ENCODE measurements around the gene RTN4RL2.
"Not testable (repeated sequence)": the region's sequence is repeated elsewhere in the genome, so short reads cannot be mapped to it uniquely, and the experiment has no call there.

The RTN4RL2 gene

DNA sequence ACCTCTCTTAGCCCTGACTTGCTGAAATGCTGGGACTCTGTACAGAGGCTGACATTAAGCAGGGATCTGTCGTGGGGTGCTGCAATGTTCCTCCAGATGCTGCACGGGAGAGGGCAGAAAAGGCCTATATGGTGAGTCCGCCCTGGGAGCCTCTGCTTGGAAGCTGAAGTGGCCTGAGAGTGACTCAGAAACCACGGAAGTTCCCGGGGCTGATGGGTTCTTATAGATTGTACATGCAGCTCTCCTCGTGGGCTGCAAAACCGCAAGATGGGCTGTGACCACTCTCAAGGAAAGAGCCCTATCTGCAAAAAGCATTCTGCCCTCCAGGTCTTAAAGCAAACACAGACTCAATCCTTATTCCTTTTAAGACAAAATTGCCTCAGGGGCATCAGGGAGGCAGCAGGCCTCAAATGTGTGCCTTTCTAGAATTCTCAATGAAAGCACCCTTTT, 27.6 kb upstream of the RTN4RL2 start:
- no peak for DNase-seq (ENCODE audit: low read depth)

DNA sequence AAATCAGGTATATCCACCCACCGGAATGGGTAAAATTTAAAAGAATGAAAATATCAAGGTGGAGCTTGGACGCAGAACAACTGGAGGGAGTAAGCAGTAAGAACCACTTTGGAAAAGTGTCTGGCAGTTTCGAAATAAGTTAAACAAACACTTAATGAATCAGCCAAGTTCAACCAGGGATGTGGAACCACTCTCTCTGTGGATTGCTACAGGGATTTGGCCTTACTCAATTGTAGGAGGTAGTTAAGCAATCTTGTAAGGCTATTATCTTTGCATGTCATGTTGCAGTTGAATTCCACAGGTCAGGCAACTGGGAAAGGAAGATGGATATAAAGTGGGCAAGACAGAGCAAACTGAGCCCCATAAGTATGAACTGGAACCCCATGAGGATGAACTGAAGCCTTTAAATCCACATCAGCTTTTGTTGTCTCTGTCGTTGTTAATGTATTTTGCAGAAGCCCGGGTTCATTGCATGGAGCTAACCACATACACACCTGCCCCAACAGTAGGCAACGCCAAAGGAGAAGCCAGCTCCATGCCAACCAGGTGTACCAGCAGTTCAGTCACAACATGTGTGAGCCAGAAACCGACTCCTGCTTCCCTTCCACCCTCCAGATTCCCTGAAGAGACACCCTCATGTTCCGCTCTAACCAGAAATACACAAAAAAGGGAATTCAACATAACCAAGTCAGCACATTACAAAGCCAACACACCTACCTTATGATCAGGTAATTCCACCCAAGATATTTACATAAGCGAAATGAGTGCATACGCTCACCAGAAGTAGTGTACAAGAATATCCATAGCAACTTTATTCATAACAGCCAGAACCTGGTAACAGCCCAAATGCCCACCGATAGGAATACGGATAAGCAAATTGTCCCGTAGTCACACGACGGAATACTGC, 25.4 kb upstream of the RTN4RL2 start:
- DNase-seq (ENCODE audit: low read depth) = peak; percentile 92

DNA sequence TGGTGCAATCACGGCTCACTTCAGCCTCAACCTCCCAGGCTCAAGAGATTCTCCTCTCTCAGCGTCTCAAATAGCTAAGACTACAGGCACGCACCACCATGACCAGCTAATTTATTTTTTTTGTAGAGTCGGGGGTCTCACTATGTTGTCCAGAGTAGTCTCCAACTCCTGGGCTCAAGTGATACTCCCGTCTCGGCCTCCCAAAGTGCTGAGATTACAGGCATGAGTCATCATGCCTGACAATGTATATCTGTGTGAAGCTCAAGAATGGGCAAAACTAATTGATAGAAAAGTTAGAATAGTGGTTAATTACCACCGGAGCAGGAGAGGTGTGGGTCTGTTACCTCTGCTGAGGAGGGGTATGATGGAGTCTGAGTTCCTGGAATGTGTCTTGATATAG, 24.3 kb upstream of the RTN4RL2 start:
- DNase-seq (ENCODE audit: low read depth) = no peak

DNA sequence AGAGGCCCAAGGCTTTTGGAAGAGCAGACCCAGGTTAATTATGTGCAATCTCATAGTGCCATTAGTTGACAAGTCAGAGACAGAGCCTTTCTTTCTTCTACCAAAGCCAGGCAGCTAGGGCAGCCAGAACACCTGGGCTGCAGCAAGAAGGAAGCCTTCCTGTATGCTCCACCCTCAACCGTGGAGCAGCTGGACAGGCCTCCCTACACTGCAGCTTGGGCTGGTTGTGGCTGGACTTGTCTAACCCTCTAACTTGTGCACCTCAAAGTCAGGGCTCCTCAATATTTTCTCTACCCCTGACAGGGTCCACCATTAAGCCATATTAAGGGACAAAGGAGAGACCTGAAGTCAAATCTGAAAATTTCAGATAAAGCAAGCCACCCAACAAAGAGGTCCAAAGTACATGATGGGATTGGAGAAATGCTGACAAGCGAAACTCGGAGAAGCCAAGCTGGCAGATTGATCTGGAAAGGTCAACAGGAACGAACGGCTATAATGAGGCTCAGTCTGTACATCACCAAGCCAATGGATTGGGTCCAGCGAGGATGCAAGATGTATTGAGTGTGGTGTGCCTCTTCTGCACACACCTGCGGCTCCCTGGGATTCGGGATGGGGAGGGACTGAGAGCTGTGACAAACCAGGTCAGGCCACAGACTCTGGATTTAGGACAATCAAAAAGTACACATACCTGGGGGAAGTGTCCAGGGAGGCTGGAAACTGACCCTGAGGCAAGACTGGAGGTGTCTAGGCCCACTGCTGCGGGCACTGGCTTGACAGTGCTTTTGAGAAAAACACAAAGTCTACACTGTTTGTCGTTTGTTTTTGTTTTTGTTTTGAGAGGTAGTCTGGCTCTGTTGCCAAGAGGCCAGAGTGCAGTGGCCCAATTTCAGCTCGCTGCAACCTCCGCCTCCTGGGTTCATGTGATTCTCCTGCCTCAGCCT, 21.7 kb upstream of the RTN4RL2 start:
- no peak for DNase-seq (ENCODE audit: low read depth)

DNA sequence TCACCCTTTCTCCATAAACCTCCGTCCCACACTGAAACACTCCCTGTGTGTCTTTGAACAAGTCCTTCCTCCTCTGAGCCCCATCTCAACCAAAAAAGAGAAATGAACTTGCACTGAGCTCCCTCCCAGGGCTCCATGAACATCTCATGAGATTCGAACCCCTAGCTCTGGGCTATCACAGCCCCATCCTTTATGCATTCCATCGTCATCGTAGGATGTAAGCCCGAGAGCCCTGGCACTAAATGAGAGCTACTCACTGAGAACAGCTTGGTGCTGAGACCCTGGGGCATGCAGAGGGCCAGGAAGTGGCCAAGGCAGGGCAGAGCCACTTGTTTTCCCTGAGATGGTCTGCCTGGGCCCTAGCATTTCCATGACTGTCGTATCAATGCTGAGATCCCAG, 20.5 kb upstream of the RTN4RL2 start:
- DNase-seq (ENCODE audit: low read depth) = no peak

DNA sequence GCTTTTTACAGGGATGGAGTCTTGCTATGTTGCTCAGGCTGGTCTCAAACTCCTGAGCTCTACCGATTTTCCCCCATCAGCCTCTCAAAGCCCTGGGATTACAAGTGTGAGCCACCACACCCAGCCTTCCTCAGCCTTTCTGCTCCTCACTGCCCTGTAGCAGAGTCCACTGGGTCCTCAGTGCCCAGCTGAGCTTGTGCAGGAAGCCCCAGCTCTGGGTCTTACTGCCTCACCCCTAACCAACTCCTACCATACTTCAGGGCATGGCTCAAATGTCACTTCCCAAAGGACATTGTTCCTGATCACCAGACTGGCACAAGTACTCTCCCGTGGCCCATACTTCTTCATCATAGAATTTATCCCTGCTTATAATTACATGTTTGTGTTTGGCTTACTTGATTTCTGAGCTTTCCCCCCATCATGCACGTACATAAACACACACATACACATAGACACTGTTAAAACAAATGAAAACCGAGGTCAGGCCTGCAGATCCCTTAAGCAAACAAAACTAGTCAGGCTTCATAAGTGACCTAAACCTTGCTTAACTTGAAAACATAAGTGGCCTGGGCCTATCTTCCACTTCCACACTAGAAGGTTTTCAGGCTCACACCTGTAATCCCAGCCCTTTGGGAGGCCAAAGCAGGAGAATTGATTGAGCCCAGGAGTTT, 19.4 kb upstream of the RTN4RL2 start:
- no peak for DNase-seq (ENCODE audit: low read depth)

DNA sequence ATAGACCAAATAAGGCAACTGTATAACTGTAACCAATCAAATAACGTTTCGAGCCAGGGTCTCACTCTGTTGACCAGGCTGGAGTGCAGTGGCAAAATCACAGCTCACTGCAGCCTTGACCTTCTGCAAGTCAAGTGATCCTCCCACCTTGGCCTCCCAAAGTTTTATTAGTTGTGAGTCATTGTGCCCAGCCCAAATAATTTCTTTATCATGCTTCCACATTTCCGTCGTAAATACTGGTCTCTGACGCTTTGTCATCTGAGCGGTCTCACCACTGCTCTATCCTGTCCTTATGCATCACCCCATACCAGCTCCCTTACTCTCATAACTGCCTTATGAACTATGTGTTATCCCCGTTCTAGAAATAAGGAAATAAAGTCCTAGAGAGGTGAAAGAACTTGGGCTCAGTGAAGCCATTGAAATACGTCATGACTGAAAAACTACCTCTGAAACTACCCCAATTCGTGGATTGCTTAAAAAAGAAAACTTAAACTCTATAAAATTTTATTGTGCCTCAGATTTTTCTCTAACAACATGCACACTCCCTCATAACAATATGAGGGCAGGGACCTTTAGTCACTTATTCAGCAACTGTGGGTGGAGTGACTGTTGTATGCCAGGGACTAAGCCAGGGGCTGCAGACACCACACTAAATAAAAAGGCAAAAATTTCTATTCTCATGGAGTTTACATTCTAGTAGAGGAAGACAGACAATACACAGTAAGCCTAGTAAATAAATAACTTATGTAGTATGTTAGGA, 15.8 kb upstream of the RTN4RL2 start:
- no peak for DNase-seq (ENCODE audit: low read depth)

DNA sequence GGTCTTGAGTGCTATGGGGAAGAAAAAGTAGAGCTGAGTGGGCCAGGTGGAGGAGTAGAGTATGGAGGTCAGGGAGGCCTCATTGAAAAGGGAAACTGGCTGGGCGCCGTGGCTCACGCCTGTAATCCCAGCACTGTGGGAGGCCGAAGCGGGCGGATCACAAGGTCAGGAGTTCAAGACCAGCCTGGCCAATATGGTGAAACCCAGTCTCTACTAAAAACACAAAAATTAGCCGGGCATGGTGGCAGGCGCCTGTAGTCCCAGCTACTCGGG, 15.3 kb upstream of the RTN4RL2 start:
- DNase-seq (ENCODE audit: low read depth) = not testable (repeated sequence)

DNA sequence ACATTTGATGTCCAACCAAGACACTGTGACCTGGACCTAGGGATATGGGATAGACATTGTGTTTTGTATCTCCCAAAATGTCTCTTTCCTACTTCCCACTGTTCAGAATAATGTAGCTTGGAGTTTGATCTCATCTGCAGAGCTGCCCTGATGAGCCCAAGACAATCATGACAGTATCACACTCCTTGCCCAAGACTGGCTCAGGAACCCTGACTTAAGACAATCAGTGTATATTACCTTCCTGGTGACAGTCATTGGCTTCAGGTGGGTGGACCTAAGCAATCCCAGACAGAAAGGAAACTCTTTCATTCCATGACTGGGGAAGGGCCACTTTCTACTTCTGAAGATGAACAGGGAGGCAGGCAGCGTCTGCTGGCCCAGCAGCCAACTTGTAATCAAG, 14.3 kb upstream of the RTN4RL2 start:
- no peak for DNase-seq (ENCODE audit: low read depth)

DNA sequence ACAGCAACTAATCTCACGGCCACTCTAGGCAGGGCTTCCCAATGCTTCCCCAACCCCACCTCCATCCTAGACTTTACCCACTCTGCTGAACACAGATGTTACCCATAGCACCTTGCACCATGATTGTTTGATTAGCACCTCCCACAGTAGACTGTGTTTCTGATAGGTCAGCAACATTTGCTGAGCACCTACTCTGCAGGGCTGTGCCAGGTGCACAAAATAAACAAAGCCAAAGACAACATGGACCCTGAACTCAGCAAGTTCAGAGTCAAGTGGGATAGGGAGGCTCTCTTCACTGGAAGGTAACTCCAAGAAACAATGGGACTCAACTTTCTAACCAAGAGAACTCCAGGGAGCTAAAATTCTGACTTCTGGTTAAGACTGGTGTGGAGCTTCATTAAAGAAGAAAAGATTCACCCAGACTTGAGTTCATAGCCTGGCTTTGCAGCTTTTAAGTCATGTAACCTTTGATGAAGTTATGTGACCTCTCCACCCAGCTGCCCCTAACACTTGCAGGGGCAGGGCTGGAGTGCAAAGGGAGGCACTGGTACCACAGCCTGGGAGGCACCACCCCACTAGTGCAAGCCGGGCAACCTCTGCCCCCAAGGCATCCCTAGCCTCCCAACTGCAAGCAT, 6.7 kb upstream of the RTN4RL2 start:
- DNase-seq (ENCODE audit: low read depth) = no peak

DNA sequence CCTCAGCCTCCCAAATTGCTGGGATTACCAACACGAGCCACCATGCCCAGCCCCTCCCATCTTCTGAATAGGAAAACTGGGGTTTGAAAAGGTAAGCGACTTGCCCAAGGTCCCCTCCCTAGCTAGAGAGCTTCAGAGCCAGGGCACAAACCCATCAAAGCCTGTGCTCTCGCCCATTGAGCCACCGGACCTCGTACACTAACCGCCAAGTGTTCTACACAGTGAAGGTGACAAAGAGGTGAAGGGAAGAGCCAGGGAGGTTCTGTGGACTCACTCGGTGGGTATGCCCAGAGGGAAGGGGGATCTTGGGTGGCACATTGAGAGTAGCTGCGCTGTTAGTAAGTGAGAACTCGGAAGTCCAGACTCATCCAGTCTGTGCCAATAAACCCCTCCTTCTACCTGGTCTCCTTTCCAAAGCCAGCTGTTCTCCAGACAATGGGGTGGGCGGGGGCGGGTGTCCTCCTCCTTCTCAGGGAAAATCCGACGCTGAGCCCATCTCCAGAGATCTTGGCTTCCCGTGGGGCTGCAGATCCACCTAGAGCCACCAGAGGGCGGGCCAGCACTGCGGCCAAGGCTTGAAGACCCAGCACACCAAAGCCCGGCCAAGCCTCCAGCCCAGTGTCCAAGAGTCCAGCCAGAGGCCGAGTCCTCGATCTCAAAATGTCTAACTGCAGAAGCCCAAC, 3.2 kb upstream of the RTN4RL2 start:
- peak; percentile 31 for DNase-seq (ENCODE audit: low read depth)

DNA sequence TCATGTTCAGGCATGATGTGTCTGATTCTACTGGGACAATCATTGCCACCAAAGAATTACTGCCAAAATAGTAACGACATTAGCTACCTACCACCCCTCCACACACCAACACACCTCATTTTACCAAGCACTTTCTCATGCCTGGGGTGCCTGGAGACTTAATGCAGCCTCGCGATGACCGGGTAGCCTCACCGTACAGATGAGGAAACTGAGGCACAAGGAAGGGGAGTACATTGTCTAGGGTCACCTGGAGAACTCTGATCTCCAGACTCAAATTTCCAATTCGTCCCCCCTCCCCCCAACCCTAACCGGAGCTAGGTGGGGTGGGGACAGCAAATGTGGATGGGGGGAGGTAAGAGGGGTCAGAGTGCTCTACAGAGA, 2.7 kb upstream of the RTN4RL2 start:
- no peak for DNase-seq (ENCODE audit: low read depth)

DNA sequence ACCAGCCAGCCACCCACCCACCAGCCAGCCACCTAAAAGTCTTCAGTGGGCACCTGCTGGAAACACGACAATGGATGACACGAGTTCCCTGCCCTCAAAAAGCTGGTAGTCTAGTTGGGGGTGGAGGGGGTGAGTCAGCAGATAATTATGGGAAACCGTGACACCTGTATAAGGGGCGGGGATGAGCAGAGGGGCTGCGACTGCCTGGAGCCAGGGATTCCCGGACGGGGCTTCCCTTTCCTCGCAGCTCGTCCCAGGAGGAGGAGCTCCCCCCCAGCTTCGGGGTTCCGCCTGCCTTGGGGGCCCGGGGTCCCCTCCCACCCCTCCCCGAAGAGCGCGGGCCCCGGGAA, 2.3 kb upstream of the RTN4RL2 start:
- no peak for DNase-seq (ENCODE audit: low read depth)

DNA sequence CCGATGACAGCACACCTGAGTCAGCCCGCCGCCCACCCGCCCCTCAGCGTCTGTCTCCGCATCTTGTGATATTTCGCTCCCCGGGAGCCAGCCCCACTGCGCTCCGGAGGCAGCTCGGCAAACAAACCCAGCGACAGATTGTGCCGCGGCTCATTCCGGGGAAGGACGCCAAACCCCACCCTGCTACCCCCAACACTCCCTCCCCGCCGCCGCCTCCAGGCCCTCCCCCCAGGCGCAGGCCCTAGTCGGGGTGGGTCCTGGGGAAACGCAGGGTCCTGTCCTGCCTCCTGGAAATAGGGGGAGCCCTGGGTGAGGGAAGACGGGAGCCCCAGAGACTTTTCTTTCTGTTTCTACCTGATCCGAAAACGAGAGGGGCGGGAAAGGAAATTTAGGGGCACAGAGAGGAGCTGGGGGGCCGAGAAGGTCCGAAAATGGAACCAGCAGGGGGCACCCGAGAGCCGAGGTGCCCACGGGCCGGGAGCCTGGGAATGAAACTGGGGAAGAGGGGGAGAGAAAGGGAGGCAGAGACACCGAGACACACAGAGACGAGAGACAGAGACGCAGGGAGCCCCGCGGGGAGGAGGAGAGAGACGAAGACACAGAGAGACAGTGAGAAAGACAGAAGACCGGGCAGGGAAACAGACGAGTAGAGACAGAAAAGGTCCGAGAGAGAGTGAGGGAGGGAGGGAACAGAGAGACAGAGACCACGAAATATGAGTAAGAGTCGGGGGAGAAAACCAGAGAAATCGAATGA, 1.7 kb upstream of the RTN4RL2 start:
- no peak for DNase-seq (ENCODE audit: low read depth)

DNA sequence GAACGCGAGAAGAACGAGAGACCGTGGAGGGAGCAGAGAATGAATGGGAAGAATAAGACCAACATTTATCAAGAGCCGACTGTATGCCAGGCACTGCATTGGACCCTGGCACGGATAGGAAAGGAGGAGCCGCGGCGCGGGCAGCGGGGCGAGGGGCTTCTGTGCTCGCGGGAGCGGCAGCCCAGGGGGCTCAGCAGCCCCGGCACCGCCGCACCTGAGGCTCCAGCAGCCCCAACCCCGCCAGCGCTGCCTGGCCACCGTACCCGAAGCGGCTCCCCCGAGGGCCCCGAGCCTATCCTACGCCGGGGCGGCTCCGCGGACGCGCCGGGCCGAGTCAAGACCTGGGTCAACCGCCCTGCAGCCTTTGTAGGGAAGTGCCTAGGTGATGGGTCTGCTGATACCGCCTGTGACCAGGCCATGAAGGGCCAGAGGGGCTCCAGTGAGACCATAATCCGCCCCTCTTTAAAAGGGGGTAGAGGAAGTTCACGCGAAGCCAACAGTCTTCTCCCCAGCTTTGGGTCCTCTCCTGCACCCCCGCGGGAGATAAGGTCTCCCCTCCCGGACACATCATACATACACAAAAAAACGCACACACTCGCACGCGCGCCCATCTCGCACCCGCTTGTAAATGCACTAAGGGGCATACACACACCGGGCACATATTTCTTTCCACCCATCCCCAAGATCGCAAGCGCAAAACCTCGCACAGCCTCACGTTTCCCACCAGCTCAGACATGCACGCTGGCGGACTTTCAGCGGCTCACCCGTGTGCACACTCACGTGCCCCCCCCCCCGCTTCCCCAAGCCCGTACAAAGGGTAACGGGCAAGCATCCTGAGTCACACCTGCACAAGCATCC, 935 bp upstream of the RTN4RL2 start:
- DNase-seq (ENCODE audit: low read depth) = no peak

DNA sequence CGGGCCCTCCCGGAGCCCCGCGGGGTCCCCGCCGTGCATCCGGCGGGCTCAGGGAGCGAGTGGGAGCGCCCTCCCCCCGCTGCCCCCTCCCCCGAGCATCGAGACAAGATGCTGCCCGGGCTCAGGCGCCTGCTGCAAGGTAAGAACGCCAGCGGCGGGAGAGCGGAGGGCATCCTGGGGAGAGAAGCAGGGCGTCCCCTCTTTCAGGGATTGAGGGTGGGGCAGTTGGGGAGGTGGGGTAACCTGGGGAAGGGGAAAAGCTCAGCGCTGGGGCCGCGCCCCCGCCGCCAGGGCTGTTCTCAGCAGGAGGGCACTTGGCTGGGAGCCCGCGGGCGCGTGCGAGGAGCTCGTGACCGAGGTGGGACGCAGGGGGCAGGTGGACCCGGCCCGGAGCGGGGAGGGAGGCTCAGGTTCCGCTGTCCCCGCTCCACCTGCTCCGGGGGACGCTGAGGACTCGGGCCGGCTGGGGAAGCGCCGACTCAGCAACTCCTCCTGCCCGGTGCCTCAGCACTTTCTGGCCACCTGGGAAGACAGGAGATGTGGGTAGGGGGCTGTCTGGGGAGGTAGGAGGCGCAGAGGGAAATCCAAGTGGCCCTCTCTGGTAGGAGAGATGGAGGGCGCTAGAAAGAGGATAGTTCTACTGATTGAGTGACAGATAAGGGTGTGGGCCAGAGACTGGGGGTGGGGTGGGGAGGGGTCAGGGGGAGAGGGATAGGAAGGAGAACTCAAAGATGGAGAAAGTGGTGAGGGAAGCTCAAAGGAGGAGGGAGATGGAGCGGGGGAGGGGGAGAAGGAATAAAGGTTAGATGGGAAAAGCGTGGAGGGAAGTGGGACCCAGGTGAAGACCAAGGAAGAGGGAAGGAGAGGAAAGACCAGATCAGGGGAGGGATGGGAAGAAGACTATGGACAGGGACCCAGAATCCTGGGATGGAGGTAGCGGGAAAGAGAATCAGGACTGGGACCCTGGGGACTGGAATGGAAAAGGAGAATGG, 726 bp downstream of the RTN4RL2 start:
- no peak for DNase-seq (ENCODE audit: low read depth)

DNA sequence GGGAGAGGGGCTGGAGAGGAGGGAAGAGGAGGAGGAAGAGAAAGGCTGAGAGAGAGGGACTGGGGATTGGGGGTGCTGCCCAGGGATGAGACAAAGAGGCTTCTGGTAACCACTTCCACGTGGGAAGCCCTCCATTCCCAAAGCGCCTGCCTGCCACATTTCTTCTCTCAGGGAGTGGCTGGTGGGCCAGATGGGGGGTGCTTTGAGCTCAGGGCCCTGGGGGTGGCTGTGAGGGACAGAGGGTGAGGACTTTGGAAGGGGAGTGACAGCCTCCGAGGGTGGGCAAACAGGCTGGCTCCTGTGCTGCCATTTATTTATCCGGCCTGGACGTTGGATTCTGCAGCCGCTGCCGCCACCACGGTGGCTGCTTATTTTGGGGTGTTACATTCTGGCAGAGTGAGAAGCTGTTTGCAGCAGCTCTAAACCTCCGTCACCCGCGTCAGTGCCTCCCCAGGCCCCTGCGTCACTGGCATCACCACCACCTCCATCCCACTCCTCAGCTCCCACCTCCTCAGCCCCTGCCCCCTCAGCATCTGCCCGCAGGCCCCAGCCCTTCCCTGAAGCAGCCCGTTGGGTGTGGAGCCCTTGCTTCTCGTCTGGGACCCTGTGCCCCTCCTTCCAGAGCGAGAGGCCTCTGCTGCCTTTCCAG, 1.6 kb downstream of the RTN4RL2 start:
- no peak for DNase-seq (ENCODE audit: low read depth)
